Thyroid gland (tissue), 4 donors: ENCODE results near the gene PXMP4.

Experiments
- CTCF ChIP-seq, 6 experiments: fragments of 200-600 bp in 3 of 6; fragments of 450-650 bp in 3 of 6; sonication (generic) in 3 of 6; IDR thresholded peaks; one replicate each; pipeline ENCODE4 v1.5.1; 2016 to 2019; ENCODE audit warnings: antibody characterized with exemption in 6 of 6, mild to moderate bottlenecking in 2 of 6, inconsistent platforms in 1 of 6, moderate library complexity in 1 of 6
- POLR2A ChIP-seq, 2 donors: fragments of 450-650 bp; IDR thresholded peaks; one replicate each; pipeline ENCODE4 v1.6.1; 2017; ENCODE audit warnings: antibody characterized with exemption in 2 of 2, mild to moderate bottlenecking in 2 of 2, moderate library complexity in 1 of 2

GRCh38 chr20:33701629-33702450 is 18.3 kb downstream of the PXMP4 start:
- TF ChIP-seq CTCF (IDR thresholded peaks at IDR 0.05) (no peak), POLR2A (IDR thresholded peaks at IDR 0.05) (no peak)
